GM21723 (cell line): ENCODE data around the gene ABCB6.

Source experiments
- ATAC-seq: cut with Tn5 transposase; IDR thresholded peaks from one replicate; pipeline ENCODE4 v1.9.1; 2021; ENCODE audit warnings: mild to moderate bottlenecking, moderate library complexity; ENCODE audit not compliant: unreplicated experiment

ABCB6 gene

GRCh38 chr2:219245899-219246230 is 27.1 kb upstream of the ABCB6 start:
- ATAC-seq: no peak

DNA sequence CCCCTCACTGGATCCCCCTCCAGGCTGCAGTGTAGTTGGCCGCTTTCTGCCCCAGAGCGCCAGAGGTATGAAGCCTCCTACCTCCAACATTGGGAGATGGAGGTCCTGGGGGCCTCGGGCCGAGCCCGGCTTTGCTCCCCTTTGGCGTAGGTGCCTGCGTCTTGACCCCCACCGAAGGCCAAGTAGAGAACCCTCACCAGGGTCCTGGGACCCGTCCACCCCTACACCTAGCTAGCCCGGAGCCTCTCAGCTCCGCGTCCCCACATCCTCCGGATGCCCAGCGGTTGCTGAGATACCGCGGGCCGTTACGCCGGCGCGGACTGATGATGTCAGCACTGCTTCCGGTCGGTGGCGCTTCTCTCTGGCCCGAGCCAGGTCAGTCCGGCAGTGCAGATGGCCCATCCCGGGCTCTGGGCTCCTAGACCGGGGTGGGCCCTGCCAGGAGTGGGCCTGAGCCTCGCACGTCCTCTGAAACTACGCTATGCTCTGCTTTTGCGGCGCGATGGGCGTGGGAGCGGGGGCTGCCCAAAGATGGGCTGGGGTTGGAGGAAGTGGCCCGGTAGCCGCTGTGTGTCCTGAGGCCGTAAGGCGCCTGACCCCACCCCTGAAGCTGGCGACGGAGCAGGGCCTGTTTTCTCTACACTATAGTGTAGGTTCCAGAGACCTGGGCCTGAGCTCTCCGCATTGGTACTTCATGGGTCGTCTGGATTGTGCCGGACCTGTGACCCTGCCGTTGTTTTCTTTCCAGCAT is 26.6 kb upstream of the ABCB6 start, which contains the start of the genes GLB1L and STK16:
Gene GLB1L (minus strand): TSS at position 297 of the 751 bp plus-strand sequence. CDS start 1,871 bp downstream, outside the sequence.
Gene STK16 (plus strand): TSS at position 332 of the 751 bp plus-strand sequence. CDS start 521 bp downstream, outside the sequence.
- peak; percentile 77 for ATAC-seq

DNA sequence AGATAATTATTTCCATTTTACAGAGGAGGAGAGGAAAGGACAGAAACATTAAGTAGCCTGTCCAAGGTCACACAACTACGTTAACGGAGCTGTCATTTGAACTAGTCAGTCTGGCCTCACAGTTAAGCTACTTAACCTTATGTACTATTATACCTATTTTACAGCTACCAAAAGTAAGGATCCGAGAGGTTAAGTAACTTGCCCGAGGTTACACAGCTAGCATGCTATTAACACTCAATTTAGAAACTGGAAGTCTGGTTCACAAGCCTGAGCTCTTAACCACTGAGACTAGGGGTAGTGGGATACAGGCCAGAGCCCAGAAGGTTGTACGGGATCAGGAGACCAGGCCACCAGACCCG is 26.0 kb upstream of the ABCB6 start:
- no peak for ATAC-seq

DNA sequence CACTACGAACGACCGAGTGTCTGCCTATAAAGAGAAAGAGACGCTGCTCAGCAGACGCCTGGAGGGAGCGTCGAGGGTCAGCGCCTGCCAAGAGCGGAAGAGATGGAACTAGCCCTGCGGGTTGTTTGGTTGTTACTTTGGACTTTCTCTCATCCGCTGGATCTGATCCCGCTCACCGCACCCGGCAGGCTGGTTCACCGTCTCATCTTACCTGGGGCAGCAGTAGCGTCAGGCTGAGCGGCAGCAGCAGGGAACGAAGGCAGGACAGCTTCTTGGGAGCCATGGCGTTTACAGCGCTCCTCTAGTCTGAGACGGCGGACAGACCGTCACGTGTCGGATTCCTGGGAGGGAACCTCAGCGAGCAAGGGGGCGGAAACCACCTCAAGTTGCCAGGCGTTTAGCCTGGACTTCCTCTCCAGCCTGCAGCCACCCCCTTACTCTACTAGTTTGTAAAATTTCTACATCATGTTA is 24.6 kb upstream of the ABCB6 start:
- no peak for ATAC-seq

DNA sequence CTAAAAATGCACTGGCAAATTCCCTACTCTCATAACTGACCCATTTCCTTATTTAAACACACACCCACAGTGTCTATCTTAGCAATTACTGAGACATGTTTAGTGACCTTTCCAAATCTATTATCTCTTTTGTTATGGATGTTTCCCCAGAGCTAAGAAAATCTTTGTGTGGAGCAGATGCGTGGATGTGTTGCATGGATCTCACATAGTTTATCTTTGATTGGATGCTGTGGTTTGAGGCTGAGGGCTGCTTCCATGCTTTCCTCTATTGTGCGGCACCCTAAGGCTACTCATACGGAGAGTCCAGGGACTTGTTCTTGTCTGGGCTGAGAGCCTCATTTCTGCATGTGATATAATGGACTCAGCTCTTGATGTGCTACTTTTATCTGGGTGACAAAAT is 15.6 kb upstream of the ABCB6 start:
- no peak for ATAC-seq

GRCh38 chr2:219230059-219230540 is 11.3 kb upstream of the ABCB6 start:
- peak; percentile 26 for ATAC-seq

GRCh38 chr2:219229305-219230058 is 10.7 kb upstream of the ABCB6 start, which contains the start of the genes ANKZF1 and ATG9A:
Gene ANKZF1 (plus strand): TSS chr2:219229806. CDS start chr2:219230258, 452 bp downstream.
Gene ATG9A (minus strand): TSS chr2:219229636. CDS start chr2:219228024, 1,612 bp downstream.
- peak; percentile 98 for ATAC-seq

DNA sequence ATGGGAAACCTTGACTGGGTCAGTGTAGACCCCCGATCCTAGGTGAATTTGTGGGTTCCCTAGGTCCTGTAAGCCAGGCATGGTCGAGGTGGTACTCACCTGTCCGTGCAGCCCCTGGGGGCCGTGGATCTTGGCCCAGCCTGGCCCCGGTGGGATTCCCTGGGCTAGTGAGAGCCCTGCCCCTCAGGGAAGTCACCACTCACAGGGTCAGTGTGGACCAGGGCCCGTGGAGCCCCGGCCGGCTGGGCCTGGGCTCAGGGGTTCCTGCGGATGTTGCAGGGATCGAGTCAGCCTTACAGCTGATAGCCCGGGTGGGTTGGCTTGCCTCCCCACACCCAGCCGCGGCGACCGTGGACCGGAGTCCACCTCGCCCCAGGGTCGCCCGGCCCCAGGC is 10.2 kb upstream of the ABCB6 start:
- peak; percentile 1 for ATAC-seq

DNA sequence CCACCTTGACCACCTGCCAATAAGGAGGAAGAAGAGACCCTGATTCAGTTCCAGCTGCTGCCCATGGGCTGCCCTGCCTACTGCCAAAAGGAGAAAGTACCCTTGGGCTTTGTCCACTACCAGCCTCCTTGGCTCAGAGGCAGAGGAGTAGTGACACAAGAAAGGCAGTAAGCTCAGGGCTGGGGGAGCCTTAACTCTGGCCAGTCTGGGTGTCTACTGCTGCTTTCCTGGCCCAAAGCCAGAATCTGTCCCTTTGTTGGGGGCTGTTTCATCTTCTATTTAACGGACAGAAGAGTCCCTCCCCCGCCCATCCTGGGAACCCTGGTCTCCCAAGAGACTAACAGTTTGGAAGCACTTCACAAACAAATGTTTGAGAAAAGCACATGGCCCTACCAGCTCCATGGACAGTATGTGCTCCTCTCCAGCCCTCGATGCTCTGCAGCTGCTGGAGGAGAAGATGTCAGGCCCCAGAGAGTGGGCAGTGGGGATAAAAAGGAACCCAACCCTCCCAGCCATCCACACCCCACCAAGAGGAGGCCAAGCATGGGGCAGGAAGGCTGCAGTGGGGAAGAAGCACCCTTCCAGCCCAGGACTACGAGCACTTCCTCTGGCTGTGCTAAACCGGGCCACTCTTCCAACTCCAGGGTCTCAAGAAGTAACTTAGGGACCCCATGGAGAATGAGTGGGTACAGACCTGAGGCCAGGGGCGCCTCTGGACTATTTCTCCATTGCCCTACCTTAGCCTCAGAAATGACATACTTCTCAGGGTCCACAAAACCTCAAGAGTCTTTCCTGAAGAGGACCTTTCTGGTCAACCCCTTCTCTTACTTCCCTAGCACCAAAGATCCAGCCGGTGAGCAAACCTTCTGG is 9.5 kb upstream of the ABCB6 start:
- no peak for ATAC-seq

DNA sequence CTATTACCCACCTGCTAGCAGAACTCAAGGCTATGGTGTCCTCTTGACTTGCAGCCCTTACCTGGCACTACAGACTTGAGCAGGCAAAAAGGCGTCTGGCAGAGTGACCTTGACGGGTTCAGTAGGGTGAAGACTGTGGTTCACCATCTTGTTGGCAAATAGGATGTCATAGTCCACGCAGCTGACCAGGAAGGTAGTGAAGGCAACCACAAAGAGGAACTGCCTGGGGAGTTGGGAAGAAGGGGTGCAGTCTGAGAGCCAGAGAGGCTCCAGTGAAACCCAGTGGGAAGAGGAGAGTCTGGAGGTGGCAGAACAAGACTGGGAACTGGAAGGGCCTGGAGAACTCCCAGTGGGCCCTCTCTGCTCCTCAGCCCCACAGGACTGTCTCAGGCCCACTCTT is 6.6 kb upstream of the ABCB6 start:
- no peak for ATAC-seq

DNA sequence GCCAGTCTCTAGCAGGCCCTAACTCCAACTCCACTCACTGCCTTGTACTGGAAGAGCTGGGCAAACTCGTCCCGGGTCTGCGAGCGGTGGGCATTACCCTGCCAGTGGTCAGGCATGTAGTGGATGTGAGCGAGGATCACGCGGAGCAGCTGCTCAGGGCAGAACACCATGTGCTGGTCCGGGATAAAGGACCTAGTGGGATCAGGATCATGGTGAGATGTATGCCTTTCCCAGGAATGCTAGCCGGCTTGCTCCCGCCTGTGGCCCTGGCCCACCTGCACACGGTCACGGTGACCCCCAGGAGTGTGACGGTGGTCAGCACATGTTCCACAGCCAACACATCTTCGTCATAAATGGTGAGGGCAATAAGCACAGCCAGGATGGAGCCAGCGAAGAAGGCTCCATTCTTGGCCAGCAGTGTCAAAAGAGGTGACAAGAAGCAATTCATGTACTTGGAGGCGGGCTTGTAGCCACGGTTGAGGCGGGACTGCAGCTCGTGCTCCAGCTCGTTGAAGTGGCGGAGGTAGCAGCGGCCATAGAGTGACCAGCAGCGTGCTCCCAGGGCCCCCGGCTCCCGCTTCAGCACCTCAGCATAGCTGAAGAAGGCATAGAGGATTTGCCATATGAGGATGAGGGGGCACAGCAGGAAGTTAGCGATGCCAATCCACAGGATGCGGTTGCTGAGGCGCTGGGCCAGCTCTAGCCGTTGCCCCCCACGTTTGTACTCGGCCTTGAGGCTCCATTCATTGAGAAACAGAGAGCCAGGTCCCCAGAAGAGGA is 5.3 kb upstream of the ABCB6 start:
- no peak for ATAC-seq

DNA sequence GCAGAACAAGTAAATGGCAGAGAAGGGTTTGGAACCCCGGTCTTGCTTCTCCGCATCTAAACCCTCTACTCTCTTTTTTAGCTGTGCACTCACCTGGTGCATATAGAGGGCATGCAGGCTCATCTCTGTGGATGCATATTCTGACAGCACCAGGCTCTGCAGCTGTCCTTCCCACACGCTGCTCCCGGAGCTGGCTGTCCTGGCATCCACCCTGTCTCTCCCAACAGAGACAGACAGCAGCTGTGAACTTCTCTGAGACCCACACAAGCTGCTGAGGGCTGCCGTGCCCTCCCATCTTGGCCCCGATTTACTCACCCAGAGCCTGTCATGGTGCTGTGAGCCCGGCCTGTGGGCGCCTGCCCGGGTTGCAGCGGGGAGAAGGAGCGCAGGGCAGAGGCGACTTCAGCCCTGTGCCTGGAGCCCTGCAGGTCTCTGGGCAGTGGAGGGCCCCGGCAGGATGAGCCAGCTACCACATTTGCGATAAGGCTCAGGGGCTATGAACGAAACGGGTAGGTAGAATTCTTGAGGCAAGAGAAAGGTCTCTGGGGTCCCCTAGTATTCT is 3.3 kb upstream of the ABCB6 start:
- no peak for ATAC-seq

- ATAC-seq: no peak
Measured at GRCh38 chr2:219220652-219221402, 2.1 kb upstream of the ABCB6 start.

DNA sequence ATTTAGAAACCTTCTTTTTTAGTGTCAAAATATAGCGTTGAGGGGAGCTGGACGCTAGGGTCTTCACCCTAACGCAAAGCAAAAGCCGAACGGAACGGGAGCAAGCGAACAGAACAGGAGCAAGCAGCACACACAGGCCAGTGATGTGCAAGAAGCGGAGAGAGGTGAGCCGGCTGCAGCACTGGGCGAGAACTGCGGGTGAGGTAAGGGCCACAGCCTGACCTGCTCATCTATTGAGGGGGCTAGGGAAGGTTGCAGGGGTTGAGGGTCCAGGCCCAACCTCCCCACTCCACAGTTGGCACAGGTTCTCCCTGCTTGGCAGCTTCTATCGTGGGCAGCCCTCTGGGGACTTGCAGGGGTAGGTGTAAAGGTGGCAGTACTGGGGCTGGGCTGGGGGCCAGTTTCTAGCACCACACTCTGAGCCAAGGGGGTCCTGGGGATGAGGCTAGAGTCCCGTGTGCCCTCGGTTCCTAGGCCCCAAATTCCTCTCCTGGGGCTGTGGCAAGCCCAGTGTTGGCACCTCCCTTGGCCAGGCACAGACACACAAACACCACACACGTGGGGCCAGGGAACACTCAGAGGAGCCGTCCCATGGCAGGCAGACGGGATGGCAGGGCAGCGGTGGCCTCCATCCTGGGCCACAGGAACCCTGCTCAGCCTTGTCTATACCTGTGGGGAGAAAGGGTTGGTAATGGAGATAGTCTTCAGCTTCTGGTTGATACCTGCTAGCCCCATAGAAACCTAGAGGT is 1.2 kb upstream of the ABCB6 start:
- no peak for ATAC-seq

DNA sequence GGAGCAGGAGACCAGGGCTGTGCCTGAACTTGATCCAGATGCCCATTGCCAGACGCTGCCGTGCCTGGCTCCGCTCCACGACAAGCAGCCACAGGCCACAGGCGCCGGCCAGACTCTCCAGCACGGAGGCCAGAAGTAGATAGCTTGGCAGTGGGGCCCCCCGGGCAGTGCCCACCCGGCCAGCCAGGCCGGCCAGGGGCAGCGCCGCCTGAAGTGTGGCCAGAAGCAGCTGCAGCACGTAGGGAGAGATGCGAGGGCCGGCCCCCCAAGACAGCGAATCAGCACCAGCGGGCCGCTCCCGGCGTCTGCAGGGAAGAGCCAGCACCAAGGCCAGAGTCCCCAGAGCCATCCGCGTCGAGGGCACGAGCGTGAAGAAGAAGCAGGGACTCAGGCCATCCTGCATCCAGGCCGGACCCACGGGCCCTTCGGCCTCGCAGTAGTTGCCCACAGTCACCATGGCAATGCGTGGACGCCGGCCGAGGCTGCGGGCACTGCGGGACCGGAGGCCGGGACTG is 484 bp downstream of the ABCB6 start:
- peak; percentile 27 for ATAC-seq

- no peak for ATAC-seq
Measured at GRCh38 chr2:219216535-219216915, 2.2 kb downstream of the ABCB6 start.

DNA sequence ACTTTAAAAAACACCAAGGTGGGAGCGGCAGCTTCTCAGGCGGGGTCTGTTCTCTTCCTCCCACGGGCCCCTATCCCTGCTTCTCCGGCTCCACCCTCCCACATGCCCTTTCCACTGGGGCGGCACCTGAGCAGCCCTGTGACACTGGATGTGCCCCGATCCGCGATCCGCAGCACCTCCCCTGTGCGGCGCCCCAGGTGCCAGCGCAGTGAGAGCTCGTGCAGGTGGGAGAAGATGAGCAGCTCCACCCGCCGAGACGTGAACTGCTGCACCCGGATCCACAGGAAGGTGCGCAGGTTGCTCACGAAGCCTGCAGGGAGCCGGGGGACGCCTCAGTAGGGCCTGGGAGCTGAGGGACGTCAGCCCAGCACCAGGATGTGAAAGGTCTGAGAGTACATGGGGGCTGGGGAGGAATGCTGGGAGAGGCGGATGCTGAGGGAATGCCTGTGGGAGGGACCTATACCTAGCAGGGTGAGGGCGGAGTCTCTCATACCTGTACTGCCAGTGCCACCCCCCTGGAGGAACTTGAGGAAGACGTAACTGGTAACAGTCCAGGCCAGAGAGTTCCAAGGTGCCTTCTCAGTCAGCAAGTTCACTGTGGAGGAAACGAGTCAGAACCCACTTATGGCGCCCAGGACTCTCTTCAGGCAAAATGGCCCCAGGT is 2.8 kb downstream of the ABCB6 start:
- ATAC-seq: no peak

GRCh38 chr2:219214786-219215185 is 4.0 kb downstream of the ABCB6 start:
- no peak for ATAC-seq
